Measurements from ENCODE around the gene DGUOK. TPM values are rescaled to one million over a fixed set of nuclear protein-coding genes. Genes with fewer than 3 reads are reported as not detected.

Gene DGUOK
- total RNA-seq, 1 experiment from 2014 or later: 78.5 TPM

DNA sequence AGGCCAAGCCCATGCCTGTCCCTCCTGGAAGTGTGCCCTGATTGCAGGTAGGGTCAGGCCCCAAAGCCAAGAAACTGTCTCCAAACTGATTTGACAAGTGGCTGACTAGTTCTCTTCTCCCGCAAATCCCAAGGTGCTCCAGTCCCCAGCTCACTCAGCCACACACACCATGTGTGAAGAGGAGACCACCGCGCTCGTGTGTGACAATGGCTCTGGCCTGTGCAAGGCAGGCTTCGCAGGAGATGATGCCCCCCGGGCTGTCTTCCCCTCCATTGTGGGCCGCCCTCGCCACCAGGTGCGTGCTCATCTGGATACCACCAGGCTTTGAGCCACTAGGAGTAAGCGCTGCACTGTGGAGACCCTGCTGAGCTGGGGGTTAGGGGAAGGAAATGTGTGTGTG, 25.5 kb upstream of the DGUOK start:
- H3K9me3 ChIP-seq (ENCODE audit: control insufficient read depth, insufficient read depth, low read depth, low read length): no peaks in the 10 kb centered on the region
- no peaks in the 10 kb centered on the region for H3K36me3 ChIP-seq (ENCODE audit: control insufficient read depth, insufficient read depth, low read length)
- H3K4me3 ChIP-seq (ENCODE audit: low read depth in 2 of 2, low read length in 2 of 2): no peak overlapping the region
- no TSS peak for BruUV-seq (replicated peaks)
- CTCF ChIA-PET: no interaction called here
- POLR2A ChIA-PET: no interaction called here
- H3K4me1 ChIP-seq (ENCODE audit: control insufficient read depth, insufficient read depth, low read length): no peaks in the 10 kb centered on the region
- ATAC-seq: no peak
- intact Hi-C loops (cut with micrococcal nuclease; ENCODE audit: unreplicated experiment): no loop called here
- in situ Hi-C loops (cut with HindIII; ENCODE audit: low pct_unique_long_range_greater_than_20kb, low sequenced_read_pairs): no loop called here
- TF ChIP-seq TCF7L2 (IDR thresholded peaks at IDR 0.05; ENCODE audit: low read depth, low read length): no peak
- TF ChIP-seq SIN3A (IDR thresholded peaks at IDR 0.05; ENCODE audit: borderline replicate concordance, insufficient read depth, low read depth, low read length): no peak
- no peak for TF ChIP-seq POLR2AphosphoS5 (IDR thresholded peaks at IDR 0.05; ENCODE audit: low read depth, low read length)
- TF ChIP-seq, protein P1, sequence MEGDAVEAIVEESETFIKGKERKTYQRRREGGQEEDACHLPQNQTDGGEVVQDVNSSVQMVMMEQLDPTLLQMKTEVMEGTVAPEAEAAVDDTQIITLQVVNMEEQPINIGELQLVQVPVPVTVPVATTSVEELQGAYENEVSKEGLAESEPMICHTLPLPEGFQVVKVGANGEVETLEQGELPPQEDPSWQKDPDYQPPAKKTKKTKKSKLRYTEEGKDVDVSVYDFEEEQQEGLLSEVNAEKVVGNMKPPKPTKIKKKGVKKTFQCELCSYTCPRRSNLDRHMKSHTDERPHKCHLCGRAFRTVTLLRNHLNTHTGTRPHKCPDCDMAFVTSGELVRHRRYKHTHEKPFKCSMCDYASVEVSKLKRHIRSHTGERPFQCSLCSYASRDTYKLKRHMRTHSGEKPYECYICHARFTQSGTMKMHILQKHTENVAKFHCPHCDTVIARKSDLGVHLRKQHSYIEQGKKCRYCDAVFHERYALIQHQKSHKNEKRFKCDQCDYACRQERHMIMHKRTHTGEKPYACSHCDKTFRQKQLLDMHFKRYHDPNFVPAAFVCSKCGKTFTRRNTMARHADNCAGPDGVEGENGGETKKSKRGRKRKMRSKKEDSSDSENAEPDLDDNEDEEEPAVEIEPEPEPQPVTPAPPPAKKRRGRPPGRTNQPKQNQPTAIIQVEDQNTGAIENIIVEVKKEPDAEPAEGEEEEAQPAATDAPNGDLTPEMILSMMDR (IDR thresholded peaks at IDR 0.05): no peak
- TF ChIP-seq, protein P2, sequence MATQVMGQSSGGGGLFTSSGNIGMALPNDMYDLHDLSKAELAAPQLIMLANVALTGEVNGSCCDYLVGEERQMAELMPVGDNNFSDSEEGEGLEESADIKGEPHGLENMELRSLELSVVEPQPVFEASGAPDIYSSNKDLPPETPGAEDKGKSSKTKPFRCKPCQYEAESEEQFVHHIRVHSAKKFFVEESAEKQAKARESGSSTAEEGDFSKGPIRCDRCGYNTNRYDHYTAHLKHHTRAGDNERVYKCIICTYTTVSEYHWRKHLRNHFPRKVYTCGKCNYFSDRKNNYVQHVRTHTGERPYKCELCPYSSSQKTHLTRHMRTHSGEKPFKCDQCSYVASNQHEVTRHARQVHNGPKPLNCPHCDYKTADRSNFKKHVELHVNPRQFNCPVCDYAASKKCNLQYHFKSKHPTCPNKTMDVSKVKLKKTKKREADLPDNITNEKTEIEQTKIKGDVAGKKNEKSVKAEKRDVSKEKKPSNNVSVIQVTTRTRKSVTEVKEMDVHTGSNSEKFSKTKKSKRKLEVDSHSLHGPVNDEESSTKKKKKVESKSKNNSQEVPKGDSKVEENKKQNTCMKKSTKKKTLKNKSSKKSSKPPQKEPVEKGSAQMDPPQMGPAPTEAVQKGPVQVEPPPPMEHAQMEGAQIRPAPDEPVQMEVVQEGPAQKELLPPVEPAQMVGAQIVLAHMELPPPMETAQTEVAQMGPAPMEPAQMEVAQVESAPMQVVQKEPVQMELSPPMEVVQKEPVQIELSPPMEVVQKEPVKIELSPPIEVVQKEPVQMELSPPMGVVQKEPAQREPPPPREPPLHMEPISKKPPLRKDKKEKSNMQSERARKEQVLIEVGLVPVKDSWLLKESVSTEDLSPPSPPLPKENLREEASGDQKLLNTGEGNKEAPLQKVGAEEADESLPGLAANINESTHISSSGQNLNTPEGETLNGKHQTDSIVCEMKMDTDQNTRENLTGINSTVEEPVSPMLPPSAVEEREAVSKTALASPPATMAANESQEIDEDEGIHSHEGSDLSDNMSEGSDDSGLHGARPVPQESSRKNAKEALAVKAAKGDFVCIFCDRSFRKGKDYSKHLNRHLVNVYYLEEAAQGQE (IDR thresholded peaks at IDR 0.05; ENCODE audit: insufficient read depth in 1 of 2, low read depth in 2 of 2, low read length in 1 of 2): no peak
- no peak overlapping the region for H3K27ac ChIP-seq (ENCODE audit: low read length)
- no peaks in the 10 kb centered on the region; the same call in 1 of the 2 replicates for H3K27me3 ChIP-seq (ENCODE audit: control insufficient read depth, insufficient read depth, low read length)
- DNase-seq (ENCODE audit: low read depth, low spot score): no peak

DNA sequence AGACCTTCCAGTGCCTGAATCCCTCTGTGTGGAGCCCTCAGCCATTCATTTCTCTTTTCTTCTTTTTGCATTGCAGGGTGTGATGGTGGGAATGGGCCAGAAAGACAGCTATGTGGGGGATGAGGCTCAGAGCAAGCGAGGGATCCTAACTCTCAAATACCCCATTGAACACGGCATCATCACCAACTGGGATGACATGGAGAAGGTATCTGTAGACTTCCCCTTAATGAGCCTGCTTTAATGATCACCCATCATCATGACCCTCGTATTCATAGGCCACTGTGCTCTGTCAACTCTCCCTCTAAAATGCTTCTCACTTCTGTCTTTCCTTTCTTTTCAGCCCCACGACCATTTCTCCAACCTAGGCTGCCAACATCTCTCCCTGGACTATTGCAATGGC, 24.4 kb upstream of the DGUOK start:
- no peaks in the 10 kb centered on the region for H3K36me3 ChIP-seq (ENCODE audit: control insufficient read depth, insufficient read depth, low read length)
- no peak overlapping the region for H3K4me3 ChIP-seq (ENCODE audit: low read depth in 2 of 2, low read length in 2 of 2)
- ChIA-PET CTCF (no interaction called here), POLR2A (no interaction called here)
- in situ Hi-C loops (cut with HindIII; ENCODE audit: low pct_unique_long_range_greater_than_20kb, low sequenced_read_pairs): no loop called here
- no peak for ATAC-seq
- no peaks in the 10 kb centered on the region; the same call in 1 of the 2 replicates for H3K27me3 ChIP-seq (ENCODE audit: control insufficient read depth, insufficient read depth, low read length)
- H3K4me1 ChIP-seq (ENCODE audit: control insufficient read depth, insufficient read depth, low read length): 0 out of 2 replicates have a peak, but pooled peaks cover under 1% of the 10 kb centered on the region
- DNase-seq (ENCODE audit: low read depth, low spot score): no peak
- intact Hi-C loops (cut with micrococcal nuclease; ENCODE audit: unreplicated experiment): no loop called here
- BruUV-seq (replicated peaks): no TSS peak
- TF ChIP-seq, protein P2 (IDR thresholded peaks at IDR 0.05; ENCODE audit: insufficient read depth in 1 of 2, low read depth in 2 of 2, low read length in 1 of 2): no peak
- no peak for TF ChIP-seq SIN3A (IDR thresholded peaks at IDR 0.05; ENCODE audit: borderline replicate concordance, insufficient read depth, low read depth, low read length)
- TF ChIP-seq, protein P1 (IDR thresholded peaks at IDR 0.05): no peak
- no peak for TF ChIP-seq TCF7L2 (IDR thresholded peaks at IDR 0.05; ENCODE audit: low read depth, low read length)
- no peak for TF ChIP-seq POLR2AphosphoS5 (IDR thresholded peaks at IDR 0.05; ENCODE audit: low read depth, low read length)
- no peak overlapping the region for H3K27ac ChIP-seq (ENCODE audit: low read length)
- no peaks in the 10 kb centered on the region for H3K9me3 ChIP-seq (ENCODE audit: control insufficient read depth, insufficient read depth, low read depth, low read length)
